Measurements from ENCODE around the gene KLHL14.
"Not testable (repeated sequence)": the region's sequence is repeated elsewhere in the genome, so short reads cannot be mapped to it uniquely, and the experiment has no call there.

GRCh38 chr18:32794667-32795066 lies 21.8 kb upstream of the KLHL14 start:
- TF ChIP-seq POLR2AphosphoS5 (IDR thresholded peaks at IDR 0.05; ENCODE audit: insufficient read depth, low read depth, low read length); CTCF (IDR thresholded peaks at IDR 0.05; ENCODE audit: extremely low read depth in 1 of 2, insufficient read depth in 1 of 2, low read depth in 1 of 2, low read length in 2 of 2); MAX (IDR thresholded peaks at IDR 0.05; ENCODE audit: insufficient read depth, insufficient read length); EZH2 (IDR thresholded peaks at IDR 0.05; ENCODE audit: borderline replicate concordance, low read depth, low read length, severe bottlenecking); POLR2A (IDR thresholded peaks at IDR 0.05; ENCODE audit: low read depth, low read length): not testable (repeated sequence)
